Astrocyte (in vitro differentiated cells and primary cell): ENCODE data around the gene SNX2. TPM values are rescaled to one million over a fixed set of nuclear protein-coding genes. Genes with fewer than 3 reads are reported as not detected.

Experiments
- DNase-seq: peaks from one replicate; pipeline ENCODE4 v3.0.0-alpha.2; 2010; ENCODE audit warnings: low read depth
- FAIRE-seq: peaks from 2 replicates; lab custom pipeline; 2011; peaks lifted over from hg19 to GRCh38; lab: Jason Lieb, UNC
- H2AFZ ChIP-seq: 2 replicates; pipeline ENCODE4 v1.6.0; 2012; ENCODE audit warnings: low read depth, low read length, inconsistent platforms
- H3K27ac ChIP-seq: 2 replicates; pipeline ENCODE4 v1.5.1; 2011; ENCODE audit warnings: low read depth, low read length, inconsistent platforms
- H3K27me3 ChIP-seq: 2 replicates; pipeline ENCODE4 v1.6.0; 2011; ENCODE audit warnings: low read length, inconsistent platforms; ENCODE audit not compliant: insufficient read depth
- H3K36me3 ChIP-seq: 2 replicates; pipeline ENCODE4 v1.5.1; 2011; ENCODE audit warnings: low read length, inconsistent platforms; ENCODE audit not compliant: insufficient read depth
- H3K4me1 ChIP-seq: 2 replicates; pipeline ENCODE4 v1.5.1; 2011; ENCODE audit warnings: low read length, inconsistent platforms; ENCODE audit not compliant: insufficient read depth
- H3K4me2 ChIP-seq: 2 replicates; pipeline ENCODE4 v1.6.0; 2012; ENCODE audit warnings: low read length, inconsistent platforms
- H3K4me3 ChIP-seq: 2 replicates; pipeline ENCODE4 v1.5.1; 2011; ENCODE audit warnings: low read depth, mild to moderate bottlenecking, low read length, inconsistent platforms; ENCODE audit not compliant: insufficient read depth
- H3K79me2 ChIP-seq: 2 replicates; pipeline ENCODE4 v1.6.0; 2012; ENCODE audit warnings: mild to moderate bottlenecking, low read length, inconsistent platforms; ENCODE audit not compliant: insufficient read depth
- H3K9ac ChIP-seq: 2 replicates; pipeline ENCODE4 v1.6.0; 2012; ENCODE audit warnings: mild to moderate bottlenecking, low read length, inconsistent platforms
- H3K9me3 ChIP-seq: 2 replicates; pipeline ENCODE4 v1.5.1; 2012; ENCODE audit warnings: low read depth, mild to moderate bottlenecking, low read length, inconsistent platforms; ENCODE audit not compliant: insufficient read depth
- H4K20me1 ChIP-seq: 2 replicates; pipeline ENCODE4 v1.6.0; 2012; ENCODE audit warnings: low read length, inconsistent platforms; ENCODE audit not compliant: insufficient read depth
- H3K27ac Mint-ChIP-seq: one replicate; pipeline ENCODE4 v1.8.0; 2021; ENCODE audit warnings: mild to moderate bottlenecking, mixed read lengths; ENCODE audit not compliant: unreplicated experiment
- H3K27me3 Mint-ChIP-seq: one replicate; pipeline ENCODE4 v1.8.0; 2021; ENCODE audit warnings: low read depth, mixed read lengths; ENCODE audit not compliant: unreplicated experiment
- H3K36me3 Mint-ChIP-seq: one replicate; pipeline ENCODE4 v1.8.0; 2021; ENCODE audit warnings: low read depth, mixed read lengths; ENCODE audit not compliant: unreplicated experiment
- H3K4me1 Mint-ChIP-seq: one replicate; pipeline ENCODE4 v1.8.0; 2021; ENCODE audit warnings: low read depth, mixed read lengths; ENCODE audit not compliant: unreplicated experiment
- H3K4me3 Mint-ChIP-seq: one replicate; pipeline ENCODE4 v1.8.0; 2021; ENCODE audit warnings: mild to moderate bottlenecking, moderate library complexity, mixed read lengths; ENCODE audit not compliant: unreplicated experiment
- H3K9me3 Mint-ChIP-seq: one replicate; pipeline ENCODE4 v1.8.0; 2021; ENCODE audit warnings: mild to moderate bottlenecking, mixed read lengths; ENCODE audit not compliant: unreplicated experiment
- EZH2 ChIP-seq: IDR thresholded peaks from 2 replicates; pipeline ENCODE4 v1.6.1; 2012; ENCODE audit warnings: mild to moderate bottlenecking, low read length, inconsistent platforms; ENCODE audit not compliant: insufficient read depth
- total RNA-seq: library from RNA; stranded (reverse); gene quantifications from 2 replicates; pipeline ENCODE4 v1.2.1, GENCODE V29; 2021
- TF ChIP-seq, protein P1 (sequence below): IDR thresholded peaks from 2 replicates; pipeline ENCODE4 v1.5.1; 2011; ENCODE audit warnings: low read depth, mild to moderate bottlenecking, inconsistent platforms, low read length, moderate library complexity; ENCODE audit not compliant: insufficient read depth

Gene SNX2
- total RNA-seq, 1 donor from 2014 or later = 87.2 TPM

DNA sequence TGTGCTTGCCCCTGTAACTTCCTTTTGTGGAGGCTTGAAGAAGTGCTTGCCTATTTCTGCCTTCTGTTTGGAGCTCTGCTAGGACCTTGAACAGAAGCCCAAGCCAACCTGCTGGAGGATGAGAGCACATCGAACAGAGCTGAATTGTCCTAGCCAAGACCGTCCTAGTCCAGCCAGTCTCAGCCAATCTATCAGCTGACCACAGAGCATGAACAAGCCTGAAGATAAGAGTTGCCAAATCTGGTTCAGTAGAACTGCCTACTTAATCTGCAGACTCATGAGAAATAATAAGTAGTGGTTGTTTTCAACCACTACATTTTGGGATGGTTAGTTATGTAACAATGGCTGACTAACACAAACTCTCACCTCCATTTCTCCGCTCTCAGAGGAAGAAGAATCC is 4.4 kb upstream of the SNX2 start:
- no peak overlapping the region for H3K9ac ChIP-seq
- H3K4me3 Mint-ChIP-seq = no peak overlapping the region
- H3K36me3 Mint-ChIP-seq = no peaks in the 10 kb centered on the region
- TF ChIP-seq, protein P1, sequence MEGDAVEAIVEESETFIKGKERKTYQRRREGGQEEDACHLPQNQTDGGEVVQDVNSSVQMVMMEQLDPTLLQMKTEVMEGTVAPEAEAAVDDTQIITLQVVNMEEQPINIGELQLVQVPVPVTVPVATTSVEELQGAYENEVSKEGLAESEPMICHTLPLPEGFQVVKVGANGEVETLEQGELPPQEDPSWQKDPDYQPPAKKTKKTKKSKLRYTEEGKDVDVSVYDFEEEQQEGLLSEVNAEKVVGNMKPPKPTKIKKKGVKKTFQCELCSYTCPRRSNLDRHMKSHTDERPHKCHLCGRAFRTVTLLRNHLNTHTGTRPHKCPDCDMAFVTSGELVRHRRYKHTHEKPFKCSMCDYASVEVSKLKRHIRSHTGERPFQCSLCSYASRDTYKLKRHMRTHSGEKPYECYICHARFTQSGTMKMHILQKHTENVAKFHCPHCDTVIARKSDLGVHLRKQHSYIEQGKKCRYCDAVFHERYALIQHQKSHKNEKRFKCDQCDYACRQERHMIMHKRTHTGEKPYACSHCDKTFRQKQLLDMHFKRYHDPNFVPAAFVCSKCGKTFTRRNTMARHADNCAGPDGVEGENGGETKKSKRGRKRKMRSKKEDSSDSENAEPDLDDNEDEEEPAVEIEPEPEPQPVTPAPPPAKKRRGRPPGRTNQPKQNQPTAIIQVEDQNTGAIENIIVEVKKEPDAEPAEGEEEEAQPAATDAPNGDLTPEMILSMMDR = no peak
- no peak for TF ChIP-seq EZH2
- no peak for FAIRE-seq
- DNase-seq = peak; percentile 59
- no peaks in the 10 kb centered on the region for H3K9me3 Mint-ChIP-seq
- no peak overlapping the region for H3K27ac ChIP-seq
- no peak overlapping the region for H3K27ac Mint-ChIP-seq
- peaks cover 21% of the 10 kb centered on the region for H3K4me1 Mint-ChIP-seq
- H3K4me3 ChIP-seq = no peak overlapping the region
- no peak overlapping the region for H3K4me2 ChIP-seq
- H3K36me3 ChIP-seq = no peaks in the 10 kb centered on the region
- no peak overlapping the region for H2AFZ ChIP-seq
- H3K79me2 ChIP-seq = peaks cover 6% of the 10 kb centered on the region
- H3K9me3 ChIP-seq = no peaks in the 10 kb centered on the region
- H3K4me1 ChIP-seq = peaks cover 8% of the 10 kb centered on the region
- no peaks in the 10 kb centered on the region for H3K27me3 Mint-ChIP-seq
- no peaks in the 10 kb centered on the region for H3K27me3 ChIP-seq
- H4K20me1 ChIP-seq = peaks cover 2% of the 10 kb centered on the region

DNA sequence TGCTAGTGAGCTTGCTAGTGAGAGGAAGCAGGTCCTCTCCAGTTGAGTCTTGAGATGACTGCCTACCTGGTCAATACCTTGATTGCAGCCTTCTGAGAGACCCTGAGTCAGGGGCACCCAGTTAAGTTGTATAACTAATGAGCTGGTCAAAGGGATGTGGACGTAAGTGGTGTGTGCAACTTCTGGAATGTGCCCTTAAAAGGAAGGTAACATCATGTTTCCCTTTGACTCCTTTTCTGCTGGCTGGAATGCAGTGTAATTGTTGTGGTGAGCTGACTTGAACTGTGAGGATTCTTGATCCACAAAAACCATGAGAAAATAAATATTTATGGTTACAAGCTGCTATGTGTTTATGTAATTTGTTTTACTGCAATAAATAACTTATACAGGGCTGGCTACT is 2.4 kb upstream of the SNX2 start:
- DNase-seq (peak; percentile 82), FAIRE-seq (no peak)
- Histone ChIP-seq H3K27ac (no peak overlapping the region), H4K20me1 (peaks cover 18% of the 10 kb centered on the region), H3K4me3 (no peak overlapping the region), H2AFZ (peak overlapping the region; percentile 32), H3K36me3 (no peaks in the 10 kb centered on the region), H3K4me1 (peaks cover 11% of the 10 kb centered on the region), H3K27me3 (no peaks in the 10 kb centered on the region), H3K79me2 (peaks cover 25% of the 10 kb centered on the region), H3K4me2 (no peak overlapping the region), H3K9me3 (no peaks in the 10 kb centered on the region), H3K9ac (no peak overlapping the region)
- Mint-ChIP-seq H3K4me1 (peaks cover 24% of the 10 kb centered on the region), H3K4me3 (no peak overlapping the region), H3K27ac (peak overlapping the region; percentile 42), H3K36me3 (no peaks in the 10 kb centered on the region), H3K27me3 (no peaks in the 10 kb centered on the region), H3K9me3 (no peaks in the 10 kb centered on the region)
- TF ChIP-seq EZH2 = no peak
- TF ChIP-seq, protein P1 = no peak

DNA sequence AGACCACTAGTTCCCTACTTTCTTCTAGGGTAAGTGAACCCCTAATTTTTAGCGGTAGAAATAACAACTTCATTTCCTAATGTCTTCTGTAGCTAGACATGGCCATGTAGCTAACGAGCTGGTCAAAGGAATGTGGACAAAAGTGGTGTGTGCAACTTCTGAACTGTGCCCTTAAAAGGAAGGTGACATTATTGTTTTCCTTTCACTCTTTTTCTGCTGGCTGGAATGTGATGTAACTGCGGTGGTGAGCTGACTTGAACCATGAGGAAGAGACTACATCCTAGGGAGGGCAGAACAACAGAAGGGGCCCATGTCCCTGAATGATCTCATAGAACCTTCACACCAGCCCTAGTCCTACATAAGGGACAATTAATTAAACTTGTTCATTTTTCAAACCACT is 1.3 kb upstream of the SNX2 start:
- H3K4me3 ChIP-seq = no peak overlapping the region
- H3K27ac ChIP-seq = no peak overlapping the region
- no peaks in the 10 kb centered on the region for H3K27me3 ChIP-seq
- DNase-seq (no peak), FAIRE-seq (no peak)
- no peak overlapping the region for H3K9ac ChIP-seq
- Mint-ChIP-seq H3K4me3 (peak overlapping the region; percentile 73), H3K36me3 (no peaks in the 10 kb centered on the region), H3K9me3 (no peaks in the 10 kb centered on the region), H3K27me3 (no peaks in the 10 kb centered on the region), H3K4me1 (peaks cover 24% of the 10 kb centered on the region), H3K27ac (peak overlapping the region; percentile 67)
- no peaks in the 10 kb centered on the region for H3K9me3 ChIP-seq
- no peak overlapping the region for H2AFZ ChIP-seq
- H4K20me1 ChIP-seq = peaks cover 23% of the 10 kb centered on the region
- peaks cover 11% of the 10 kb centered on the region for H3K4me1 ChIP-seq
- H3K79me2 ChIP-seq = peaks cover 36% of the 10 kb centered on the region
- no peak overlapping the region for H3K4me2 ChIP-seq
- no peaks in the 10 kb centered on the region for H3K36me3 ChIP-seq
- no peak for TF ChIP-seq EZH2
- TF ChIP-seq, protein P1 = no peak
